HepG2 (cell line): ENCODE data around the gene MRPL34. TPM values are rescaled to one million over a fixed set of nuclear protein-coding genes. Genes with fewer than 3 reads are reported as not detected.

ENCODE experiments used
- ATAC-seq: fragments of 200-7000 bp; cut with Tn5 transposase; 3 replicates; pipeline ENCODE4 v1.9.1; 2020; ENCODE audit warnings: mild to moderate bottlenecking, moderate library complexity
- BruUV-seq: library from RNA; stranded (reverse); fragments of 400-500 nt; replicated peaks from 2 replicates; lab custom pipeline; 2021; lab: Mats Ljungman, UMichigan
- CTCF ChIA-PET: fragments of 300-600 bp; formaldehyde crosslinking; extraction: SDS; loops from one replicate; lab custom pipeline; 2021; ENCODE audit warnings: low total read pairs, inconsistent platforms, low intra/inter-chr PET ratio; lab: Yijun Ruan, JAX
- POLR2A ChIA-PET: fragments of 350-600 bp; sonication (Branson Sonifier 250); formaldehyde crosslinking; loops from one replicate; lab custom pipeline; 2020; ENCODE audit warnings: antibody characterized with exemption, inconsistent platforms; lab: Yijun Ruan, JAX
- DNase-seq: peaks from one replicate; pipeline ENCODE4 v3.0.0-alpha.2; 2015; ENCODE audit warnings: low spot score
- FAIRE-seq: peaks from 3 replicates; lab custom pipeline; 2011; peaks lifted over from hg19 to GRCh38; lab: Jason Lieb, UNC
- H2AFZ ChIP-seq: one replicate; pipeline ENCODE4 v1.6.1; 2011; ENCODE audit warnings: low read length, inconsistent platforms
- H3K27ac ChIP-seq: fragments of 300-600 bp; 3 replicates; pipeline ENCODE4 v1.8.0; 2011; ENCODE audit warnings: mixed run types, mild to moderate bottlenecking, mixed read lengths, low read length, inconsistent platforms; ENCODE audit not compliant: insufficient read depth; ENCODE audit errors: extremely low read length
- H3K27me3 ChIP-seq, 2 experiments: fragments of 200-600 bp in 1 of 2; 2 replicates in 1 of 2; 3 replicates in 1 of 2; pipeline versions ENCODE4 v1.6.0 to v1.8.0; 2011; ENCODE audit warnings: low read length in 2 of 2, mild to moderate bottlenecking in 2 of 2, moderate library complexity in 2 of 2, inconsistent platforms in 1 of 2; ENCODE audit not compliant: insufficient read depth in 2 of 2, control insufficient read depth in 1 of 2
- H3K36me3 ChIP-seq, 2 experiments: fragments of 200-600 bp in 1 of 2; replicated peaks in 1 of 2; 2 replicates in 1 of 2; 3 replicates in 1 of 2; pipeline versions ENCODE4 v1.5.1 to v1.8.0; 2011; ENCODE audit warnings: low read length in 2 of 2, inconsistent platforms in 1 of 2; ENCODE audit not compliant: insufficient read depth in 2 of 2, control insufficient read depth in 1 of 2
- H3K4me1 ChIP-seq: 2 replicates; pipeline ENCODE4 v1.5.1; 2012; ENCODE audit warnings: low read length, inconsistent platforms; ENCODE audit not compliant: insufficient read depth
- H3K4me2 ChIP-seq: 2 replicates; pipeline ENCODE4 v1.6.0; 2011; ENCODE audit warnings: low read depth, low read length, inconsistent platforms
- H3K4me3 ChIP-seq, 3 experiments: fragments of 200-600 bp in 1 of 3; sonication (generic), shearing (Covaris generic) in 1 of 3; replicated peaks in 1 of 3; 2 replicates each; pipeline ENCODE4 v1.5.1; 2011 to 2016; ENCODE audit warnings: low read length in 3 of 3, inconsistent platforms in 2 of 3, low read depth in 2 of 3, mild to moderate bottlenecking in 2 of 3, control low read depth in 1 of 3, mixed read lengths in 1 of 3; ENCODE audit not compliant: insufficient read depth in 1 of 3
- H3K79me2 ChIP-seq: one replicate; pipeline ENCODE4 v1.6.1; 2011; ENCODE audit warnings: low read length, inconsistent platforms; ENCODE audit not compliant: insufficient read depth
- H3K9ac ChIP-seq: 2 replicates; pipeline ENCODE4 v1.6.0; 2011; ENCODE audit warnings: mild to moderate bottlenecking, low read depth, low read length, inconsistent platforms; ENCODE audit not compliant: insufficient read depth
- H3K9me3 ChIP-seq: 2 replicates; pipeline ENCODE4 v1.5.1; 2012; ENCODE audit warnings: mild to moderate bottlenecking, low read length
- H4K20me1 ChIP-seq: 2 replicates; pipeline ENCODE4 v1.6.0; 2011; ENCODE audit warnings: inconsistent platforms, mild to moderate bottlenecking, low read length, moderate library complexity; ENCODE audit not compliant: insufficient read depth
- ADNP ChIP-seq: sonication (generic); formaldehyde crosslinking; IDR thresholded peaks from 2 replicates; pipeline ENCODE4 v1.4.0; 2020; ENCODE audit warnings: missing genetic modification reagents
- AGO2 ChIP-seq: fragments of 200-400 bp; formaldehyde crosslinking; optimal IDR thresholded peaks from 2 replicates; pipeline ENCODE3; 2017; ENCODE audit warnings: mild to moderate bottlenecking, low read depth, low read length, moderate library complexity
- ATF7-NPFF ChIP-seq: sonication (generic); formaldehyde crosslinking; IDR thresholded peaks from 2 replicates; pipeline ENCODE4 v1.8.1; 2023; ENCODE audit warnings: mild to moderate bottlenecking, low read depth, missing genetic modification reagents, moderate library complexity
- BHLHE40 ChIP-seq: IDR thresholded peaks from 2 replicates; pipeline ENCODE4 v1.6.1; 2011; ENCODE audit warnings: low read length, improper control_type of control experiment
- DMAP1 ChIP-seq: IDR thresholded peaks from 2 replicates; pipeline ENCODE4 v1.6.1; 2016
- ELF3 ChIP-seq: IDR thresholded peaks from 2 replicates; pipeline ENCODE4 v1.6.1; 2016; ENCODE audit warnings: missing genetic modification reagents, missing compliant biosample characterization
- FOSL2 ChIP-seq: sonication (generic); formaldehyde crosslinking; IDR thresholded peaks from 2 replicates; pipeline ENCODE4 v1.4.0; 2020; ENCODE audit warnings: missing genetic modification reagents
- HOXA3 ChIP-seq: sonication (generic); formaldehyde crosslinking; IDR thresholded peaks from 2 replicates; pipeline ENCODE4 v1.5.0; 2020; ENCODE audit warnings: missing genetic modification reagents
- ISL2 ChIP-seq: sonication (generic); formaldehyde crosslinking; IDR thresholded peaks from 2 replicates; pipeline ENCODE4 v1.5.0; 2020; ENCODE audit warnings: missing genetic modification reagents
- LCORL ChIP-seq, 2 experiments: fragments of 450-650 bp in 1 of 2; sonication (generic) in 1 of 2; formaldehyde crosslinking in 1 of 2; IDR thresholded peaks; 2 replicates each; pipeline versions ENCODE4 v1.5.0 to v1.6.1; 2017 to 2020; ENCODE audit warnings: antibody characterized with exemption in 1 of 2, missing genetic modification reagents in 1 of 2
- MAX ChIP-seq: IDR thresholded peaks from 2 replicates; pipeline ENCODE4 v1.6.1; 2012; ENCODE audit warnings: inconsistent platforms
- NR1H2 ChIP-seq: sonication (generic); formaldehyde crosslinking; IDR thresholded peaks from 2 replicates; pipeline ENCODE4 v1.8.1; 2022; ENCODE audit warnings: low read depth, missing genetic modification reagents, borderline replicate concordance
- POLR2A ChIP-seq, 2 experiments: IDR thresholded peaks; 2 replicates each; pipeline ENCODE4 v1.6.1; 2011; ENCODE audit warnings: low read depth in 2 of 2, low read length in 2 of 2, mild to moderate bottlenecking in 1 of 2, moderate library complexity in 1 of 2; ENCODE audit not compliant: insufficient read depth in 1 of 2
- PPARG ChIP-seq: conservative IDR thresholded peaks from 2 replicates; pipeline ENCODE4 v1.6.1; 2016; ENCODE audit warnings: missing biosample characterization, missing genetic modification reagents
- RFX1 ChIP-seq: fragments of 450-650 bp; IDR thresholded peaks from 2 replicates; pipeline ENCODE4 v1.6.1; 2017
- RXRA ChIP-seq: sonication (generic); formaldehyde crosslinking; IDR thresholded peaks from 2 replicates; pipeline ENCODE4 v1.5.1; 2020; ENCODE audit warnings: missing genetic modification reagents
- RXRB ChIP-seq: IDR thresholded peaks from 2 replicates; pipeline ENCODE4 v1.6.1; 2016; ENCODE audit warnings: borderline replicate concordance, missing genetic modification reagents, missing compliant biosample characterization
- SP5 ChIP-seq: IDR thresholded peaks from 2 replicates; pipeline ENCODE4 v1.6.1; 2016; ENCODE audit warnings: low read depth, borderline replicate concordance
- TFE3 ChIP-seq: IDR thresholded peaks from 2 replicates; pipeline ENCODE4 v1.6.1; 2016
- ZBTB20 ChIP-seq: sonication (generic); formaldehyde crosslinking; IDR thresholded peaks from 2 replicates; pipeline ENCODE4 v1.8.1; 2023; ENCODE audit warnings: missing genetic modification reagents, low read depth, mild to moderate bottlenecking, borderline replicate concordance
- ZBTB7A ChIP-seq: sonication (generic); formaldehyde crosslinking; IDR thresholded peaks from 2 replicates; pipeline ENCODE4 v1.8.0; 2022; ENCODE audit warnings: mild to moderate bottlenecking, missing genetic modification reagents
- ZFP36 ChIP-seq: fragments of 150-350 bp; IDR thresholded peaks from 2 replicates; pipeline ENCODE4 v1.6.1; 2018; ENCODE audit warnings: borderline replicate concordance, low read length, low read depth; ENCODE audit not compliant: partially characterized antibody
- ZFP37 ChIP-seq: sonication (generic); formaldehyde crosslinking; IDR thresholded peaks from 2 replicates; pipeline ENCODE4 v1.4.0; 2020; ENCODE audit warnings: missing genetic modification reagents, borderline replicate concordance
- ZFY ChIP-seq: sonication (generic); formaldehyde crosslinking; IDR thresholded peaks from 2 replicates; pipeline ENCODE4 v1.4.0; 2020; ENCODE audit warnings: missing genetic modification reagents
- ZNF136 ChIP-seq: sonication (generic); formaldehyde crosslinking; IDR thresholded peaks from 2 replicates; pipeline ENCODE4 v1.8.1; 2022; ENCODE audit warnings: low read depth, mild to moderate bottlenecking, moderate library complexity, missing genetic modification reagents
- ZNF24 ChIP-seq: fragments of 450-650 bp; IDR thresholded peaks from 2 replicates; pipeline ENCODE4 v1.6.1; 2017; ENCODE audit warnings: antibody characterized with exemption, mild to moderate bottlenecking
- ZNF557 ChIP-seq: sonication (generic); formaldehyde crosslinking; IDR thresholded peaks from 2 replicates; pipeline ENCODE4 v1.4.0; 2020; ENCODE audit warnings: missing genetic modification reagents
- ZNF768 ChIP-seq: sonication (generic); formaldehyde crosslinking; IDR thresholded peaks from 2 replicates; pipeline ENCODE4 v1.4.0; 2020; ENCODE audit warnings: missing genetic modification reagents
- WGBS: methylation state at CpG from one replicate; pipeline ENCODE4 v1.1.6; 2017; ENCODE audit warnings: low lambda C conversion rate; 5-methylcytosine and 5-hydroxymethylcytosine counted together
- in situ Hi-C: cut with HindIII; loops from 2 replicates; pipeline ENCODE4 v1.10.0; 2017; ENCODE audit warnings: low pct_unique_long_range_greater_than_20kb; ENCODE audit not compliant: extremely low pct_ligation_motif_present
- intact Hi-C: fragments of 100-400 bp; cut with micrococcal nuclease; formaldehyde crosslinking; loops from one replicate; pipeline ENCODE4 v1.10.0; 2022; ENCODE audit not compliant: unreplicated experiment
- polyA plus RNA-seq, 8 experiments: library from polyadenylated mRNA; depleted of rRNA in 3 of 8; stranded (reverse) in 7 of 8; unstranded in 1 of 8; fragments of >200 nt; fragmentation: Illumina TruSeq in 4 of 8; extraction: Trizol in 4 of 8; gene quantifications; 2 replicates each; pipeline versions ENCODE4 v1.2.1 to v1.2.3, GENCODE V29; 2011 to 2016; ENCODE audit warnings: low read depth in 4 of 8, missing spikeins in 1 of 8, mixed read lengths in 1 of 8; ENCODE audit not compliant: insufficient read depth in 1 of 8
- total RNA-seq, 5 experiments: library from RNA; depleted of rRNA; stranded (reverse); fragments of >200 nt; fragmentation: Illumina TruSeq; extraction: Trizol; gene quantifications; 2 replicates each; pipeline ENCODE4 v1.2.3, GENCODE V29; 2016; ENCODE audit warnings: low read depth in 1 of 5

The MRPL34 gene
- total and polyA plus RNA-seq, 2 of the 13 experiments (the other 11 are each of a cell fraction or from before 2014, with no cell fraction given), result 74.0 to 77.3 TPM

- TF ChIP-seq ZFP36 (peak; percentile 89), ZNF136 (CRISPR knock-in tag) (no peak), HOXA3 (CRISPR knock-in tag) (no peak), BHLHE40 (peak; percentile 8; the same call in 1 of the 2 replicates), PPARG (peak; percentile 99), FOSL2 (CRISPR knock-in tag) (no peak), LCORL (IDR thresholded peaks at IDR 0.05) (no peak), LCORL (CRISPR knock-in tag; IDR thresholded peaks at IDR 0.05) (0 out of 2 replicates have a peak, but pooled peaks have one; percentile 1), ADNP (no peak), ZBTB7A (peak; percentile 27; the same call in 1 of the 2 replicates), RXRB (CRISPR knock-in tag) (peak; percentile 85), ZNF24 (no peak), ELF3 (CRISPR knock-in tag) (no peak), ISL2 (CRISPR knock-in tag) (no peak), SP5 (CRISPR knock-in tag) (peak; percentile 89), RXRA (CRISPR knock-in tag) (peak; percentile 96; the same call in 1 of the 2 replicates)
- TF ChIP-seq, all 625 proteins: peak for 21
These were observed 506 bp upstream of the MRPL34 start (continued) for GRCh38 chr19:17305216-17305516.

GRCh38 chr19:17306285-17306714 is 628 bp downstream of the MRPL34 start:
- H3K9ac ChIP-seq, result peak overlapping the region; percentile 87
- intact Hi-C loops (no loop called here), in situ Hi-C loops (no loop called here)
- no peak for DNase-seq
- peak overlapping the region; percentile 91 for H3K27ac ChIP-seq
- BruUV-seq, result no TSS peak
- H4K20me1 ChIP-seq, result peaks cover 4% of the 10 kb centered on the region; the same call in 1 of the 2 replicates
- POLR2A ChIA-PET, result interaction anchor here (0.8 to 1.6 kb wide), 4 partner anchors 27 to 91 kb away, joined by 3 to 11 read pairs (median 4); partner anchors contain the start of genes ANO8 and USE1
- no peak overlapping the region for H2AFZ ChIP-seq
- peaks cover 46% of the 10 kb centered on the region for H3K4me1 ChIP-seq
- H3K36me3 ChIP-seq, result no peaks in the 10 kb centered on the region
- peak overlapping the region; percentile 60 to 87 (median 85) for H3K4me3 ChIP-seq
- no peak for FAIRE-seq
- CTCF ChIA-PET, result interaction anchor here (0.8 kb wide), 1 partner anchor 13 kb away, joined by 4 read pairs; no protein-coding TSS in a partner anchor
- H3K79me2 ChIP-seq, result peaks cover 21% of the 10 kb centered on the region
- H3K4me2 ChIP-seq, result peak overlapping the region; percentile 92
- H3K27me3 ChIP-seq, result no peaks in the 10 kb centered on the region; a peak in 1 of 5 replicates
- 1% methylated on average over 21 of the region's 28 CpGs for WGBS
- H3K9me3 ChIP-seq, result no peaks in the 10 kb centered on the region
- no peak for ATAC-seq
- TF ChIP-seq POLR2A (IDR thresholded peaks at IDR 0.05; ENCODE audit: insufficient read depth in 1 of 2, low read depth in 2 of 2, low read length in 2 of 2), result peak in 1 of 2 experiments; percentile 8; a peak in 1 of 4 replicates
- TF ChIP-seq AGO2, result peak; percentile 14
- TF ChIP-seq ZBTB20, result 0 out of 2 replicates have a peak, but pooled peaks have one; percentile 5
- TF ChIP-seq MAX, result peak; percentile 45
- TF ChIP-seq ZNF768 (CRISPR knock-in tag), result peak; percentile 24
- peak; percentile 57 for TF ChIP-seq DMAP1 (CRISPR knock-in tag)
- no peak for TF ChIP-seq RFX1
- TF ChIP-seq NR1H2, result no peak
- TF ChIP-seq TFE3 (CRISPR knock-in tag), result 0 out of 2 replicates have a peak, but pooled peaks have one; percentile 7
- 0 out of 2 replicates have a peak, but pooled peaks have one; percentile 3 for TF ChIP-seq ZNF557
- peak; percentile 8; the same call in 1 of the 2 replicates for TF ChIP-seq ATF7-NPFF (CRISPR knock-in tag)
- TF ChIP-seq ZFP37 (CRISPR knock-in tag), result 0 out of 2 replicates have a peak, but pooled peaks have one; percentile 5
- TF ChIP-seq ZFY (CRISPR knock-in tag), result 0 out of 2 replicates have a peak, but pooled peaks have one; percentile 5
